ENCODE results near the gene LRIF1.

Gene LRIF1

GRCh38 chr1:110960777-110961420 lies 2.8 kb downstream of the LRIF1 start:
- DNase-seq (ENCODE audit: low read depth, low spot score), result no peak
- Histone ChIP-seq H3K9me3 (ENCODE audit: low read depth, low read length) (peaks cover 14% of the 10 kb centered on the region), H3K36me3 (ENCODE audit: insufficient read depth, low read length) (peaks cover 38% of the 10 kb centered on the region), H3K27ac (no peak overlapping the region), H3K4me3 (no peak overlapping the region), H3K9ac (ENCODE audit: insufficient read length) (no peak overlapping the region)
- TF ChIP-seq FOXP2 (optimal IDR thresholded peaks at IDR 0.05; ENCODE audit: control extremely low read depth, extremely low read length, insufficient read depth), result no peak
- no peak for TF ChIP-seq POLR2AphosphoS5 (IDR thresholded peaks at IDR 0.05; ENCODE audit: borderline replicate concordance, low read depth, low read length)
- no peak for TF ChIP-seq EZH2 (IDR thresholded peaks at IDR 0.05)

GRCh38 chr1:110957798-110958197 lies 5.9 kb downstream of the LRIF1 start:
- Histone ChIP-seq H3K27ac (no peak overlapping the region), H3K4me3 (no peak overlapping the region), H3K9ac (ENCODE audit: insufficient read length) (no peak overlapping the region), H3K36me3 (ENCODE audit: insufficient read depth, low read length) (peaks cover 37% of the 10 kb centered on the region), H3K9me3 (ENCODE audit: low read depth, low read length) (peaks cover 13% of the 10 kb centered on the region)
- TF ChIP-seq POLR2AphosphoS5 (IDR thresholded peaks at IDR 0.05; ENCODE audit: borderline replicate concordance, low read depth, low read length), result no peak
- no peak for TF ChIP-seq EZH2 (IDR thresholded peaks at IDR 0.05)
- TF ChIP-seq FOXP2 (optimal IDR thresholded peaks at IDR 0.05; ENCODE audit: control extremely low read depth, extremely low read length, insufficient read depth), result no peak
- no peak for DNase-seq (ENCODE audit: low read depth, low spot score)

GRCh38 chr1:110956586-110956985 lies 7.1 kb downstream of the LRIF1 start:
- no peak overlapping the region for H3K4me3 ChIP-seq
- no peak overlapping the region for H3K27ac ChIP-seq
- no peak for TF ChIP-seq POLR2AphosphoS5 (IDR thresholded peaks at IDR 0.05; ENCODE audit: borderline replicate concordance, low read depth, low read length)
- no peak for TF ChIP-seq FOXP2 (optimal IDR thresholded peaks at IDR 0.05; ENCODE audit: control extremely low read depth, extremely low read length, insufficient read depth)
- TF ChIP-seq EZH2 (IDR thresholded peaks at IDR 0.05), result no peak
- DNase-seq (ENCODE audit: low read depth, low spot score), result no peak
- peaks cover 35% of the 10 kb centered on the region for H3K36me3 ChIP-seq (ENCODE audit: insufficient read depth, low read length)
- 0 out of 2 replicates have a peak, but pooled peaks cover under 1% of the 10 kb centered on the region for H3K9me3 ChIP-seq (ENCODE audit: low read depth, low read length)
- no peak overlapping the region for H3K9ac ChIP-seq (ENCODE audit: insufficient read length)

GRCh38 chr1:110953031-110953430 lies 10.7 kb downstream of the LRIF1 start:
- no peak overlapping the region for H3K27ac ChIP-seq
- H3K36me3 ChIP-seq (ENCODE audit: insufficient read depth, low read length), result peaks cover 39% of the 10 kb centered on the region
- no peak overlapping the region for H3K4me3 ChIP-seq
- no peak overlapping the region for H3K9ac ChIP-seq (ENCODE audit: insufficient read length)
- no peak for TF ChIP-seq POLR2AphosphoS5 (IDR thresholded peaks at IDR 0.05; ENCODE audit: borderline replicate concordance, low read depth, low read length)
- no peak for DNase-seq (ENCODE audit: low read depth, low spot score)
- no peaks in the 10 kb centered on the region for H3K9me3 ChIP-seq (ENCODE audit: low read depth, low read length)

- DNase-seq (ENCODE audit: low read depth, low spot score), result no peak
- no peak overlapping the region for H3K4me3 ChIP-seq
- H3K9ac ChIP-seq (ENCODE audit: insufficient read length), result no peak overlapping the region
- no peaks in the 10 kb centered on the region for H3K9me3 ChIP-seq (ENCODE audit: low read depth, low read length)
- H3K27ac ChIP-seq, result no peak overlapping the region
- TF ChIP-seq FOXP2 (optimal IDR thresholded peaks at IDR 0.05; ENCODE audit: control extremely low read depth, extremely low read length, insufficient read depth) (no peak), EZH2 (IDR thresholded peaks at IDR 0.05) (no peak), POLR2AphosphoS5 (IDR thresholded peaks at IDR 0.05; ENCODE audit: borderline replicate concordance, low read depth, low read length) (no peak)
- H3K36me3 ChIP-seq (ENCODE audit: insufficient read depth, low read length), result peaks cover 41% of the 10 kb centered on the region
Observed at GRCh38 chr1:110952031-110952430, 11.7 kb downstream of the LRIF1 start.

- H3K4me3 ChIP-seq, result no peak overlapping the region
- no peaks in the 10 kb centered on the region for H3K9me3 ChIP-seq (ENCODE audit: low read depth, low read length)
- peaks cover 47% of the 10 kb centered on the region for H3K36me3 ChIP-seq (ENCODE audit: insufficient read depth, low read length)
- no peak for TF ChIP-seq EZH2 (IDR thresholded peaks at IDR 0.05)
- TF ChIP-seq POLR2AphosphoS5 (IDR thresholded peaks at IDR 0.05; ENCODE audit: borderline replicate concordance, low read depth, low read length), result no peak
- TF ChIP-seq FOXP2 (optimal IDR thresholded peaks at IDR 0.05; ENCODE audit: control extremely low read depth, extremely low read length, insufficient read depth), result no peak
- DNase-seq (ENCODE audit: low read depth, low spot score), result no peak
- no peak overlapping the region for H3K27ac ChIP-seq
- H3K9ac ChIP-seq (ENCODE audit: insufficient read length), result no peak overlapping the region
Observed at GRCh38 chr1:110951161-110951560, 12.6 kb downstream of the LRIF1 start.

GRCh38 chr1:110948038-110948810 lies 15.5 kb downstream of the LRIF1 start:
- Histone ChIP-seq H3K4me3 (no peak overlapping the region), H3K9ac (ENCODE audit: insufficient read length) (no peak overlapping the region), H3K36me3 (ENCODE audit: insufficient read depth, low read length) (peaks cover 52% of the 10 kb centered on the region), H3K27ac (no peak overlapping the region), H3K9me3 (ENCODE audit: low read depth, low read length) (no peaks in the 10 kb centered on the region)
- TF ChIP-seq POLR2AphosphoS5 (IDR thresholded peaks at IDR 0.05; ENCODE audit: borderline replicate concordance, low read depth, low read length) (no peak), FOXP2 (optimal IDR thresholded peaks at IDR 0.05; ENCODE audit: control extremely low read depth, extremely low read length, insufficient read depth) (no peak), EZH2 (IDR thresholded peaks at IDR 0.05) (no peak)
- no peak for DNase-seq (ENCODE audit: low read depth, low spot score)

GRCh38 chr1:110945626-110946025 lies 18.1 kb downstream of the LRIF1 start:
- Histone ChIP-seq H3K36me3 (ENCODE audit: insufficient read depth, low read length) (peaks cover 37% of the 10 kb centered on the region), H3K4me3 (no peak overlapping the region), H3K9ac (ENCODE audit: insufficient read length) (no peak overlapping the region), H3K27ac (no peak overlapping the region), H3K9me3 (ENCODE audit: low read depth, low read length) (no peaks in the 10 kb centered on the region)
- no peak for DNase-seq (ENCODE audit: low read depth, low spot score)
- TF ChIP-seq POLR2AphosphoS5 (IDR thresholded peaks at IDR 0.05; ENCODE audit: borderline replicate concordance, low read depth, low read length) (no peak), FOXP2 (optimal IDR thresholded peaks at IDR 0.05; ENCODE audit: control extremely low read depth, extremely low read length, insufficient read depth) (no peak), EZH2 (IDR thresholded peaks at IDR 0.05) (no peak)

Data from SK-N-MC (cell line).